ENCODE data around the gene PRSS22.

PRSS22 gene

DNA sequence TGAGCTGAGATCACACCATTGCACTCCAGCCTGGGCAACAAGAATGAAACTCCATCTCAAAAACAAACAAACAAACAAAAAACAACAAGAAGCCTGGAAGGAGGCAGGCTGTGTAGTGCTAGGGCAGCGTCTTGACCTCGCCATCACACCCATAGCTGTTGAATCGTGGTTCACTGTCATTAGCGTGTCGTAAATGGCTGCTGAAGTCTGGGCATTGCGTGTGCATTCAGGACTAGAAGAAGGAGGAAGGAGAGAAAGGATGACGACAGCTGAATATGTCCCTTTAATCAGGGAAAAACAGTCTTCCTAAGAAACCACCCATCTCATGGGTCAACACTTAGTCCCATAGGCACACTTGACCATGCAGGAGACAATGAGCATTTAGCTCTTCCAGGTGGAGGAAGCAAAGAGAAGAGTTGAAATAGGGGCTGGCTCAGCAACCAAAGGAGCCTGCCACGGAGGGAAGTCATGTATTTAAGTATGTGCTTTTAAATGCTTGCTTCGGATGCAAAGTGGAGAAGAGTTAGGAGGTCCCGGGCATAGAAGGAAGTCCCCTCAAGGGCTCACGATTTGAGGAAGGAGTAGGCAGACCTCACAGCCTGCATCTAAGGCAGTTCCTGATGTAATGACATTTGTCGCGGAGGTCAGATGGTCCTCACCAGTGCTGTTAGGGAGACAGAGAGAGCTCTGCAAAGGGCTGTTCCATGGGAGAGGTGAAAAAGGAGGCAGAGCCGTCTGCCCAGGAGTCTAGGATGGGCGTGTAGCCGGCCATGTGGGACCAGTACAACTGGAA lies 8.8 kb downstream of the PRSS22 start:
- DNase-seq, result no peak

GRCh38 chr16:2846511-2847310 lies 11.3 kb downstream of the PRSS22 start:
- no peak for DNase-seq

- no peak for DNase-seq
These were observed 12.9 kb downstream of the PRSS22 start for GRCh38 chr16:2845116-2845515.

DNA sequence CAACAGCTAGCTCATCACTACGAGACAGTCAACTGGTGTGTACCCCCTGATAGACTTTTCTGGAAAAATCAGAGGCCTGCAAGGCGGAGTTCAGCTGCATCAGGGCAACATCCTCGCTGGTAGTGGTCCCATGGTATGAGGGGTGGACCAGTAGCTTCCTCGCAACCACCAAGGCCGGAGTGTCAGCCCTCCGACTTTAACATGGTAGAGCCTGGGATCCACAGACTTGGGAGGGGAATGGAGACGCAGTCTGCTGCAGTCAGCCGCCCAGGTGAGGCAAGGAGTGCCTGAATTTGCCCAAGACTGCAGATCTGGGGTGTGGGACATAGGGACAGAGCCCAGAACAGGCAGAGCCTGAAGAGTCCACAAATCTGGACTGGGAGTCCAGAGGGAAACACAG lies 14.4 kb downstream of the PRSS22 start:
- DNase-seq, result no peak

GRCh38 chr16:2842340-2843000 lies 15.5 kb downstream of the PRSS22 start:
- DNase-seq, result no peak

- no peak for DNase-seq
These were observed 16.2 kb downstream of the PRSS22 start for GRCh38 chr16:2841606-2842339.

- no peak for DNase-seq
These were observed 17.1 kb downstream of the PRSS22 start for GRCh38 chr16:2840914-2841313.

DNA sequence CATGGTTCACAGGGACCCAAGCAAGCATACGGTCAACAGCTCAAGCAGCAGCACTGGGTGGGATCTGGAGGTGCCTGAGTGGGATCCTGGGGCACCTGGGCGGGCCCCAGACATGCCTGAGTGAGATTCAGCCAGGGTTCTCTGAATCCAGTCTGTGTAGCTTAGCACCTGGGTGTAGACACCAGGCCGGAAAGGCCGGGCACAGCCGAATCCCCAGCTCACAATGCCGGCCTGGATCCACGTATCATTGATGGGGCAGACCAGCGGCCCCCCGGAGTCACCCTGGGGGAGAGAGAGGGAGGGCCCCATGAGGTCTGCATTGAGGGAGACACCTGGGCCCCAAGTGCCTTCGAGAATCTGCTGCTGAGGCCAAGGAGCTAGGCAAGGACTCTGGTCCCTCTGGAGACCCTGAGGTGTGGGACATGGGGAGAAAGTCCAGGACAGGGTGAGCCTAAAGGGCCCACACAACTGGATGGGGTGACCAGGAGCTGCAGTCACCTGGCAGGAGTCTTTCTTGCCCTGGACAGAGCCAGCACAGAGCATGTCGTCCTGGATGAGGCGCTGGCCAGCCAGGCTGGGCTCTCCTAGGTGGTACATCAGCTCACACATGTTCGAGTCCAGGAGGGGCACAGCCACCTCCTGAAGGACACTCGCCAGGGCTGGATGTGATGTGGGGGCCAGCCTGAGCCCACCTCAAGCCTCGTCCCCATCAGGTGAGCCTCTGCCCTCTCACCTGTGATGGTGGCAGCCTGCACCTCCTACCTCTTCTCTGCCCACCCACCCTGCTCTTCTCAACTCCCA lies 18.1 kb downstream of the PRSS22 start:
- DNase-seq, result no peak

GRCh38 chr16:2838928-2839327 lies 19.0 kb downstream of the PRSS22 start:
- DNase-seq, result no peak

DNA sequence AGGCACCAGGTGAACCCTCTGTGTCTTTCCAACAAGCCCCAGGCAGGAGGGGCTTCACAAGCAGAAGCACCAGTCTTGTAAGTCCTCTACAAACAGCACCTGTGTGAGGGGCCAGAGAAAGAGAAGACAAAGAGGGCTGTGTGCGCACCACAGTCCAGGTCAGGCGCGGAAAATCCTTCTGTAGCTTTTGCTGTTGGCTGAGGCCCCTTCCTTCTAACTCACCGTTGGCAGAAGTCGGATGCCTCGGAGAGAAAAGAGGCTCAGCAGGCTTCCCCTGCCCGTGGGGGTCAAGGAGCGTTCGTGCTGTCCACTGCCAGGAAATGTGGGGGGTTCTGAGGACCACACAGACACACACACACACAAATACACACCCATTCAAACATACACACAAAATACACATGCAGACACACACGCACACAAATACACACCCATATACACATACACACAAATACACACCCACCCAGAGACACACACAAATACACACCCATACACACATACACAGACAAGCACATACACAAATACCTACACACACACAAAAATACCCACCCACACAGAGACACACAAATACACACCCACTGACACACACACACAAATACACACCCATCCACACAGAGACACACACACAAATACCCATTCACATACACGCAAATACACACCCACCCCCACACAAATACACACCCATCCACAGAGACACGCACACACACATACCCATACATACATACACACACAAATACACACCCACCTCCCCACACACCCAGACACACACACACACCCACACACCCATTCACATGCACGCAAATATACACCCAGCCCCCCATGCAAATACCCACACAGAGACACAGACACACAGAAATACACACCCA lies 21.1 kb downstream of the PRSS22 start:
- DNase-seq, result no peak

- DNase-seq, result no peak
These were observed 22.1 kb downstream of the PRSS22 start for GRCh38 chr16:2835638-2836493.

- DNase-seq, result no peak
These were observed 23.0 kb downstream of the PRSS22 start for GRCh38 chr16:2834968-2835367.

DNA sequence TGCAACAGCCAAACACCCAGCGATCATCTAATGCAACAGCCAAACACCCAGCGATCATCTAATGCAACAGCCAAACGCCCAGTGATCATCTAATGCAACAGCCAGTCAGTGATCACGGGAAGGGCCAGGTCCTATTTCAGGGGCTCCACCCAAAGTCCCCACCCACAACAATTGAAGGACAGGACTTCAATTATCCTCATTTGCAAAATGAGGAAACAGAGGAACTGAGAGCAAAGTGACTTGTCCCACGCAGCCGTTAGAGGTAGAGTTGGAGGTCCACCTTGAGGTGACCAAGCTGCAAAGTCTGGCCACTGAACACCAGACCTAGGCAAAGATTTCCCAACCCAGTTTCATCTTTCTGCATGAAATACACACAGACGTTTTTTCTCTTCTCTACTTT lies 24.2 kb downstream of the PRSS22 start:
- no peak for DNase-seq

GRCh38 chr16:2831203-2831602 lies 26.8 kb downstream of the PRSS22 start:
- DNase-seq, result no peak

- no peak for DNase-seq
These were observed 27.6 kb downstream of the PRSS22 start for GRCh38 chr16:2830355-2830695.

DNA sequence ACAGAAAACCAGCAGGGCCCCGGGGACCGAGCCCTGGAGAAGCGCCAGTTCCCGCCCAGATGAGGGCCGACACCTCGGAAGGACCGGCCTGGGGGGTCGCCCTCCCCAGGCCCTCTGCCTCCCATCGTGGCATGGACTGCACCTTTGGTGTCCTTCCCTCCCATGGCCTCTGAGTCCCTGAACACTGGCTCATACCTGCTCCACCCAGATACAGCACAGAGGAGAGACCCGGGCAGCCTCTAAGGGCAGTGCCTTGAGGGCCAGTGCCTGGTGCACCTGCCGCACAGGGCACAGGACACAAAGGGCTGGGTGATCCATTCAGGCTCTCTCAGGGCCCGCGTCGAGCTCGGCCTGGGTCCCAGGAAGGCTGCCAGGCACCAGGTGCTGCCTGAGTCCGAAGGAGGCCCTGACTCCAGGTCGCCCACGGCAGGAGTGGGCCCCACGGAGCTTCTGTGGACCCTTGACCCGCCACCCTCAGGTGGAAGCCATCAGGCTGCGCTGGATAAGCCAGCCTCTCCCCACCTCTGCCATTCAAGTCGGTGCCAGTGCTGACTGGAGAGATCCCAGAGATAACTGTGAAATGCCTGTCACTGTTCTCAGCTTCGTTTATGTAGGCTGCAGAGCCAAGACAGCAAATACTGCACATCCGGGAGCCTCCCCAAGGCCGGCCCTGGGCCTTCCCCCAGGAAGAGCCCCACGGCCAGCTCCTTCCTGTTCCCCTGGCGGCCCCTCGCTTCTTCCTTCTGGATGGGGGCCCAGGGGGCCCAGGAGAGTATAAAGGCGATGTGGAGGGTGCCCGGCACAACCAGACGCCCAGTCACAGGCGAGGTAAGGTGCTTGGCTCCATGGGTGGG lies 28.2 kb downstream of the PRSS22 start, which contains the start of gene ZG16B:
ZG16B (plus strand) TSS at position 803 of the 854 bp plus-strand sequence. CDS start 139 bp downstream, outside the sequence.
- no peak for DNase-seq

GRCh38 chr16:2828876-2829430 lies 29.0 kb downstream of the PRSS22 start:
- no peak for DNase-seq

DNA sequence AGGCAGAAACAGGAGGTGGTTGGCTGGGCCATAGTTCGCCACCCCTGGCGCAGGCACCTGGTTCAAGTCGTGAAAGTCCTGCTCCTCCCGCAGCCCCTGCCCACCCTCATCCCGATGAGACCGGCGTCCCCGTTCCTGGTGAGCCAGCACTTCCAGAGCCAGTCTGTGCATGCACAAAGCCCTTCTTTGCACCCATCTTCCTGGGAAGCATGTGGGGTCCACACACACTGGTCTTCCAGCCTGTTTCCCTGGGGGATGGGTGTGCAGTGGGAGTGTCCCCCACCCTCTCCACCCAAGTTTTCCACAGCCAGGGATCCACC lies 29.5 kb downstream of the PRSS22 start:
- DNase-seq, result no peak
